ENCODE measurements around the gene CLCN4. TPM values are rescaled to one million over a fixed set of nuclear protein-coding genes. Genes with fewer than 3 reads are reported as not detected.

CLCN4 gene
- total RNA-seq, 1 experiment from 2014 or later: 10.0 TPM

DNA sequence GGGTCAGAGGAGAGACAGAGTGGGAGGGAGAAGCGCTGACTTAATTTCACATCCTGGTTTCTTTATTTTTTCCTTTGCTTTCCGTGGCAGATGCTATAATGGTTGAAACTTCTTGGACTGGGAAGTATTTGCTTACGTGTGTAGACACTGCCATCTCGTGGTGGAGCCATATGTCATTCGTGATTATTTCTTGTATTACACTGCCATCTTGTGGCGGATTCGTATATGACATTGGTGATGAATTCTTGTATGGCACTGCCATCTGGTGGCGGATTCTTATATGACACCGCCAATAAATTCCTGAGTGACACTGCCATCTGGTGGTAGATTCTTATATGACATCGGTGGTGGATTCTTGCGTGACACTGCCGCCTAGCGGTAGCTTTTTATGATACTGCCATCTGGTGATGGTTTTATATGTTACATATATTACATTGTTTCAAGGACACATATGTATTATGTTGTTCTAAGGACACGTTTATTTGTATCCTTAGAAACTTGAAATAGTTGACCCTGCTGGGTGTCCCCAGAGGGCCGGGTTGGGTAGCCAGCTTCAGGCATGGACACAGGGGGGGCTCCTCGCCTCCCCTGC lies 37.3 kb upstream of the CLCN4 start:
- Histone ChIP-seq H3K36me3 (ENCODE audit: control insufficient read depth, insufficient read depth, low read length) (no peaks in the 10 kb centered on the region), H3K4me1 (no peaks in the 10 kb centered on the region), H3K27me3 (replicated peaks; ENCODE audit: control insufficient read depth, insufficient read depth, low read length) (no peaks in the 10 kb centered on the region), H3K4me3 (ENCODE audit: low read depth, low read length) (no peak overlapping the region), H3K9me3 (peaks cover 3% of the 10 kb centered on the region; the same call in 1 of the 2 replicates)
- peak; percentile 52 to 60 for DNase-seq
- TF ChIP-seq, protein P1, sequence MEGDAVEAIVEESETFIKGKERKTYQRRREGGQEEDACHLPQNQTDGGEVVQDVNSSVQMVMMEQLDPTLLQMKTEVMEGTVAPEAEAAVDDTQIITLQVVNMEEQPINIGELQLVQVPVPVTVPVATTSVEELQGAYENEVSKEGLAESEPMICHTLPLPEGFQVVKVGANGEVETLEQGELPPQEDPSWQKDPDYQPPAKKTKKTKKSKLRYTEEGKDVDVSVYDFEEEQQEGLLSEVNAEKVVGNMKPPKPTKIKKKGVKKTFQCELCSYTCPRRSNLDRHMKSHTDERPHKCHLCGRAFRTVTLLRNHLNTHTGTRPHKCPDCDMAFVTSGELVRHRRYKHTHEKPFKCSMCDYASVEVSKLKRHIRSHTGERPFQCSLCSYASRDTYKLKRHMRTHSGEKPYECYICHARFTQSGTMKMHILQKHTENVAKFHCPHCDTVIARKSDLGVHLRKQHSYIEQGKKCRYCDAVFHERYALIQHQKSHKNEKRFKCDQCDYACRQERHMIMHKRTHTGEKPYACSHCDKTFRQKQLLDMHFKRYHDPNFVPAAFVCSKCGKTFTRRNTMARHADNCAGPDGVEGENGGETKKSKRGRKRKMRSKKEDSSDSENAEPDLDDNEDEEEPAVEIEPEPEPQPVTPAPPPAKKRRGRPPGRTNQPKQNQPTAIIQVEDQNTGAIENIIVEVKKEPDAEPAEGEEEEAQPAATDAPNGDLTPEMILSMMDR (IDR thresholded peaks at IDR 0.05; ENCODE audit: insufficient read depth in 1 of 2, low read depth in 1 of 2, low read length in 1 of 2, severe bottlenecking in 1 of 2, unreplicated experiment in 1 of 2): peak; percentile 92 to 99
- H3K36me3 Mint-ChIP-seq (ENCODE audit: insufficient read depth, unreplicated experiment): peaks cover 16% of the 10 kb centered on the region
- no peak overlapping the region for H3K4me3 Mint-ChIP-seq (ENCODE audit: unreplicated experiment)
- intact Hi-C loops (cut with micrococcal nuclease; ENCODE audit: unreplicated experiment): loop anchor here (1.0 to 2.0 kb wide), 4 partner anchors 57 to 130 kb away; no protein-coding TSS in a partner anchor
- no peaks in the 10 kb centered on the region for H3K27me3 Mint-ChIP-seq (ENCODE audit: insufficient read depth, unreplicated experiment)
- H3K27ac Mint-ChIP-seq (ENCODE audit: unreplicated experiment): no peak overlapping the region
- no peaks in the 10 kb centered on the region for H3K4me1 Mint-ChIP-seq (ENCODE audit: low read depth, unreplicated experiment)
- no peaks in the 10 kb centered on the region for H3K9me3 Mint-ChIP-seq (ENCODE audit: unreplicated experiment)
- ChIA-PET POLR2A (no interaction called here), CTCF (interaction anchor here (0.5 to 1.1 kb wide), 6 partner anchors 9 to 346 kb away, joined by 3 to 4 read pairs (median 3); no protein-coding TSS in a partner anchor)
- BruUV-seq (replicated peaks): no TSS peak

DNA sequence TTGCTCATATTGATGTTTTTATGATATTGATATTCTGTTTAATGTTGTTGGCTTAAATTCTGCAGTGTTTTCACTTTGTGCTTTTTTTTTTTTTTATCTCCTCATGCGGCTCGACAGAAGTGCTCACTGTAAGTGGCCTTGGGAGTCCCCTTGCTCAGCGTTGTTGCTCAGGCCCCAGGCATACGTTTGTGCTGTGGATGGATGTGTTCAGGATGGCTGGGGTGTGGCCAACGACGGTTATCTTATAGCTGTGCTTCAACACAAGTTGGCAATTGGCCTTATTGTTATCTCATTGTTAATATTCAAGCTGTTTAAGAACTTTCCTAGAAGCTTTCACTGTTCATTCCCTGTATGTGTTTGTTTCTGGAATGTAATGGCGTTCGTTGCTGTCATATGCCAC lies 36.4 kb upstream of the CLCN4 start:
- H3K27me3 Mint-ChIP-seq (ENCODE audit: insufficient read depth, unreplicated experiment): no peaks in the 10 kb centered on the region
- no peaks in the 10 kb centered on the region for H3K9me3 Mint-ChIP-seq (ENCODE audit: unreplicated experiment)
- no peak for DNase-seq
- H3K36me3 Mint-ChIP-seq (ENCODE audit: insufficient read depth, unreplicated experiment): peaks cover 20% of the 10 kb centered on the region
- H3K4me3 Mint-ChIP-seq (ENCODE audit: unreplicated experiment): no peak overlapping the region
- no peak overlapping the region for H3K4me3 ChIP-seq (ENCODE audit: low read depth, low read length)
- no TSS peak for BruUV-seq (replicated peaks)
- peaks cover 3% of the 10 kb centered on the region; the same call in 1 of the 2 replicates for H3K9me3 ChIP-seq
- H3K27me3 ChIP-seq (replicated peaks; ENCODE audit: control insufficient read depth, insufficient read depth, low read length): no peaks in the 10 kb centered on the region
- no peaks in the 10 kb centered on the region for H3K4me1 ChIP-seq
- TF ChIP-seq, protein P1 (IDR thresholded peaks at IDR 0.05; ENCODE audit: insufficient read depth in 1 of 2, low read depth in 1 of 2, low read length in 1 of 2, severe bottlenecking in 1 of 2, unreplicated experiment in 1 of 2): no peak
- POLR2A ChIA-PET: no interaction called here
- no peaks in the 10 kb centered on the region for H3K36me3 ChIP-seq (ENCODE audit: control insufficient read depth, insufficient read depth, low read length)
- no peaks in the 10 kb centered on the region for H3K4me1 Mint-ChIP-seq (ENCODE audit: low read depth, unreplicated experiment)
- CTCF ChIA-PET: interaction anchor here (1.1 kb wide), 2 partner anchors 25 to 128 kb away, joined by 3 to 4 read pairs; no protein-coding TSS in a partner anchor
- intact Hi-C loops (cut with micrococcal nuclease; ENCODE audit: unreplicated experiment): no loop called here
- no peak overlapping the region for H3K27ac Mint-ChIP-seq (ENCODE audit: unreplicated experiment)

DNA sequence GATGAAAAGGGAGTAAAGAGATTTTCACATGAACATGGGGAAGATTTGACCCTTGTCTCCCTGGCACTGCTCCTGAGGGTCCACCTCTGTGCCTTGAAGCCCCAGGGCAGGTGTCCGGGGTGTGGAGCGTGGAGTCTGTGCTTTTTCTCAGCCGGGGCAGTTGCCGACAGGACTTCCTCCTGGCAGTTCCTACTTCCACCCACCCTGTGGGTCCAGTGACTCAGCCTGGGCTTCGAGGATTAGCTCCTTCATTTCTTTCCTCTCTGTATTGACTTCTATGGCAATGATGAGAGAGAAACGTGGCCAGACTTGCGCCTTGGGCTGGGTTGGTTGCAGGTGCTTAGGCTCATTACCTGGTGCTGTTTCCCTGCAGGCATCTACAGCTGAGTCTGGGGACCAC lies 35.9 kb upstream of the CLCN4 start:
- peaks cover 20% of the 10 kb centered on the region for H3K36me3 Mint-ChIP-seq (ENCODE audit: insufficient read depth, unreplicated experiment)
- no peaks in the 10 kb centered on the region for H3K9me3 Mint-ChIP-seq (ENCODE audit: unreplicated experiment)
- no peak overlapping the region for H3K27ac Mint-ChIP-seq (ENCODE audit: unreplicated experiment)

More for the DNA sequence above, 35.9 kb upstream of the CLCN4 start:
- TF ChIP-seq, protein P1 (IDR thresholded peaks at IDR 0.05; ENCODE audit: insufficient read depth in 1 of 2, low read depth in 1 of 2, low read length in 1 of 2, severe bottlenecking in 1 of 2, unreplicated experiment in 1 of 2): no peak
- H3K27me3 ChIP-seq (replicated peaks; ENCODE audit: control insufficient read depth, insufficient read depth, low read length): no peaks in the 10 kb centered on the region
- ChIA-PET POLR2A (no interaction called here), CTCF (no interaction called here)
- H3K36me3 ChIP-seq (ENCODE audit: control insufficient read depth, insufficient read depth, low read length): no peaks in the 10 kb centered on the region
- H3K4me3 ChIP-seq (ENCODE audit: low read depth, low read length): no peak overlapping the region
- Mint-ChIP-seq H3K27me3 (ENCODE audit: insufficient read depth, unreplicated experiment) (no peaks in the 10 kb centered on the region), H3K4me1 (ENCODE audit: low read depth, unreplicated experiment) (no peaks in the 10 kb centered on the region), H3K4me3 (ENCODE audit: unreplicated experiment) (no peak overlapping the region)
- no peaks in the 10 kb centered on the region for H3K4me1 ChIP-seq
- intact Hi-C loops (cut with micrococcal nuclease; ENCODE audit: unreplicated experiment): no loop called here
- no peak for DNase-seq
- peaks cover 3% of the 10 kb centered on the region; the same call in 1 of the 2 replicates for H3K9me3 ChIP-seq
- no TSS peak for BruUV-seq (replicated peaks)

Data from Caco-2 (cell line).